Measurements from ENCODE around the gene ROBO1.

DNA sequence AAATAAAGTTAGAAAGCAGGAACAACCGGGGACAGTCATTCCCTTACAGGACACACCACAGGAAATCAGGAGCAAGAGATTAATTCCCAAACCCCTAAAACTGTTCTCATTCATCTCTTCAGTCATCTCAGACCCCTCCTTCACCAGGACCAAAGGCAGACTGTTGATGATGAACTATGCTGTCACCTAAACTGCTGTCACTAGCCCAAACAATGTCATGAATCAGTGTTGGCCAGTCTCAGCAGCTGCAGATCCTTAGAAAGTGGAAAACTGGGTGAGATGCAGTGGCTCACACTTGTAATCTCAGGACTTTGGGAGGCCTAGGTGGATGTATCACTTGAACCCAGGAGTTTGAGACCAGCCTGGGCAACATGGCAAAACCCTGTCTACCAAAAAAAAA lies 909.6 kb downstream of the ROBO1 start:
- TF ChIP-seq CTCF (IDR thresholded peaks at IDR 0.05; ENCODE audit: insufficient read depth, low read depth, low read length) (no peak), EZH2 (IDR thresholded peaks at IDR 0.05; ENCODE audit: insufficient read depth, low read length) (no peak)
